ENCODE results near the gene WDR33.

Gene WDR33

GRCh38 chr2:127681976-127682857 lies 128.8 kb downstream of the WDR33 start (continued):
- TF ChIP-seq CTCF (tag by site-specific recombination; IDR thresholded peaks at IDR 0.05) (no peak), ZSCAN5A (tag by site-specific recombination; IDR thresholded peaks at IDR 0.05) (no peak), ZNF707 (tag by site-specific recombination; IDR thresholded peaks at IDR 0.05) (no peak), ZNF366 (tag by site-specific recombination; conservative IDR thresholded peaks at IDR 0.05) (peak; percentile 77), ZNF433 (tag by site-specific recombination; IDR thresholded peaks at IDR 0.05; ENCODE audit: low read depth) (no peak), YY2 (tag by site-specific recombination; IDR thresholded peaks at IDR 0.05) (no peak), ZNF184 (tag by site-specific recombination; IDR thresholded peaks at IDR 0.05) (no peak), ZNF280D (tag by site-specific recombination; IDR thresholded peaks at IDR 0.05) (no peak), ZNF501 (tag by site-specific recombination; IDR thresholded peaks at IDR 0.05) (no peak), ZBTB8A (tag by site-specific recombination; IDR thresholded peaks at IDR 0.05) (no peak), ZNF624 (tag by site-specific recombination; IDR thresholded peaks at IDR 0.05) (no peak), ZNF362 (tag by site-specific recombination; IDR thresholded peaks at IDR 0.05) (no peak), GLIS1 (tag by site-specific recombination; IDR thresholded peaks at IDR 0.05) (peak; percentile 56; the same call in 1 of the 2 replicates), ZSCAN18 (tag by site-specific recombination; IDR thresholded peaks at IDR 0.05) (no peak), ZSCAN23 (tag by site-specific recombination; IDR thresholded peaks at IDR 0.05) (no peak), MEIS1 (CRISPR knock-in tag; IDR thresholded peaks at IDR 0.05; ENCODE audit: borderline replicate concordance) (no peak), WT1 (tag by site-specific recombination; IDR thresholded peaks at IDR 0.05) (no peak), ZNF529 (tag by site-specific recombination; IDR thresholded peaks at IDR 0.05; ENCODE audit: insufficient replicate concordance) (no peak), ZNF292 (tag by site-specific recombination; IDR thresholded peaks at IDR 0.05; ENCODE audit: borderline replicate concordance, low read depth) (no peak), ZBTB10 (tag by site-specific recombination; IDR thresholded peaks at IDR 0.05) (no peak), REST (tag by site-specific recombination; IDR thresholded peaks at IDR 0.05) (no peak), ZNF2 (tag by site-specific recombination; IDR thresholded peaks at IDR 0.05) (no peak), SALL2 (tag by site-specific recombination; IDR thresholded peaks at IDR 0.05; ENCODE audit: borderline replicate concordance) (no peak), ZNF660 (tag by site-specific recombination; IDR thresholded peaks at IDR 0.05) (no peak)

Data from HEK293 (cell line).